ENCODE data around the gene LCE2A.
"Not testable (repeated sequence)": the region's sequence is repeated elsewhere in the genome, so short reads cannot be mapped to it uniquely, and the experiment has no call there.

Gene LCE2A, protein sequence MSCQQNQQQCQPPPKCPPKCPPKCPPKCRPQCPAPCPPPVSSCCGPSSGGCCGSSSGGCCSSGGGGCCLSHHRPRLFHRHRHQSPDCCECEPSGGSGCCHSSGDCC

DNA sequence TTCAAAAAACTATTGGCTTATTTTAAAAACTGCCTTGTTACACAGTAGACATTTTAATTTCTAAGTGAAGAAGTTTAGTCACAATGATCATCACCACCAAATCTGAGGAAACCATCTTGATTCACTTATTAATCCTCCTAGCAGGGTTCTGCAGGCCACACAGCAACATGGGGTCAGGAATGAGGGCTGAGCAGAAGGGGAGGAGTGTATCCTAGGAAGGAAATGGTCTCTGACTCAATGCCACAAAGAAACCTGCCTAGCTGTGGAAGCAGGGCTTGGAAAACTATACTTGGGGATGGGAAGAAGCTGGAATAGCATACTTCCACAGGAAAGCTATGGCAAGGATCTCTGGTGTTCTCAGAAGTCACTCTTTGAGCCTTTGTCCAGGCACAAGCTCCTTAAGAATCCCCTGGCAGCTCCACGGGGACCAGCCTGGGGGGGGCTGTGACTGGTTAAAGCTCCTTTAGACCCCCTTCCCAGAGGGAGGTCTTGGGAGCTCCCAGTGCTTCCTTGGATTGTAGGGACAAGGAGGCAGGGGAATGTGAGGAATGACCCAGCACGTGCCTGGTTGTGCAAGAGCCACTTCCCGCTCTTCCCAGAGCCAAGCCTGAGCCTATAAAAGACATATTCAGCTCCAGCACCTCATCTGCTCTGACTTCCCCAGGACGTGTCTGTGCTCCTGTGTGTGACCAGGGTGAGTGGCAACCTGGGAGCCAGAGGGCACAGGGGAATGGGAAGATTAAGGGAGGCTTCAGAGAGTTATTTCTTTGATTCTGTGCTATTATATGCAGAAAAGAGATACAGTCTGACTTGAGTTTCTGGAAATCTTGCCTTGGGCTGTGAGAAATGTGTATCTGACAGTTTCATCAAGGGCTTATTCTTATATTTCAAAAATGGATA lies at the start of gene LCE2A:
Gene LCE2A, plus strand, starts transcription at position 645 of the 900 bp plus-strand sequence. CDS start 557 bp downstream, outside the sequence.
- Histone ChIP-seq H3K9me3 (ENCODE audit: control insufficient read depth, low read depth, low read length) (peaks cover 64% of the 10 kb centered on the region), H3K27me3 (ENCODE audit: control insufficient read depth, insufficient read depth, low read length) (no peaks in the 10 kb centered on the region), H3K27ac (ENCODE audit: low read length) (no peak within 1 kb of the TSS), H3K36me3 (ENCODE audit: control insufficient read depth, low read depth, low read length) (no peaks in the 10 kb centered on the region), H3K4me1 (ENCODE audit: control insufficient read depth, low read depth, low read length) (no peaks in the 10 kb centered on the region), H3K9ac (ENCODE audit: low read length) (no peak within 1 kb of the TSS), H3K4me3 (ENCODE audit: low read length) (no peak within 1 kb of the TSS)

DNA sequence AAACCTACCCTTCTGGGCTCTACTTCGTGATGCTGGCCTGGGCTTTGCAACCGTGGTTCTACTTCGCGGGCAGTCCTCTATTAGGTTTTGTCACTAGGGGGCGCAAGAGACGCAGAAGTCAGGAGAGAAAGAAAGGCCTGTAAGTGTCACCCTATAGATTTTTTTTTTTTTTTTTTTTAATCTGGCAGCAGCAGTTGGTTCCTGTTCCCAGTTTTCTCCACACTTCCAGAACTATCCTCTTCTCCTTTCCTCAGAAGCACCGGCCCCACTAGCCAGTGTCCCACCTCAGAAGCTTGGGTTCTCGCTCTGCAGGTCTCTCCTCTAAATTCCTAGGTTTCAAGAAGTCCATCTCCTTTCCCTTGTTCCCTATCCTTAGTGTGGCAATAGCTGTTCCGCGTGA lies 44.0 kb upstream of the LCE2A start:
- no peak overlapping the region for H3K4me3 ChIP-seq (ENCODE audit: low read length)
- H3K27me3 ChIP-seq (ENCODE audit: control insufficient read depth, insufficient read depth, low read length): no peaks in the 10 kb centered on the region
- H3K36me3 ChIP-seq (ENCODE audit: control insufficient read depth, low read depth, low read length): no peaks in the 10 kb centered on the region

DNA sequence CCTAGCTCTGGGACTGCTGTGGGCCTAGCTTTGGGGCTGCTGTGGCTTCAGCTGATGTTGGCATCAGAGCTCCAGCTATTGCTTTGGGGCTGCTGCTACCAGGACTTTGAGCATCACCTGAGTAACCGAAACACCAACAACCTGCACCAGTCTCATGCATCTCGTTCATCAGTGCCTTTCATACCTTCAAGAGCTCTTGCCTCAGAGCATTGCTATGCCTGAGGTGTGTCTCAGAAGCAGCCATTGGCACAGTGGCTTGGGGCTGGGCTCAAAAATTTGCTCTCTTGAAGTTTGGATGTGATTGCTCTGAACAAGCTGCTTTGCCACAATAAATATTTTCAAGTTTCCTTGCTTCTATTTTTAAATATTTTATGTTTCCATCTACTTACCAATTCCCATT lies 41.7 kb upstream of the LCE2A start:
- Histone ChIP-seq H3K27ac (ENCODE audit: low read length) (no peak overlapping the region), H3K27me3 (ENCODE audit: control insufficient read depth, insufficient read depth, low read length) (no peaks in the 10 kb centered on the region), H3K36me3 (ENCODE audit: control insufficient read depth, low read depth, low read length) (no peaks in the 10 kb centered on the region), H3K4me3 (ENCODE audit: low read length) (no peak overlapping the region), H3K4me1 (ENCODE audit: control insufficient read depth, low read depth, low read length) (no peaks in the 10 kb centered on the region), H3K9ac (ENCODE audit: low read length) (no peak overlapping the region), H3K9me3 (ENCODE audit: control insufficient read depth, low read depth, low read length) (peaks cover 44% of the 10 kb centered on the region)

More for the DNA sequence above, 44.0 kb upstream of the LCE2A start:
- Histone ChIP-seq H3K4me1 (ENCODE audit: control insufficient read depth, low read depth, low read length) (no peaks in the 10 kb centered on the region), H3K27ac (ENCODE audit: low read length) (no peak overlapping the region), H3K9ac (ENCODE audit: low read length) (no peak overlapping the region), H3K9me3 (ENCODE audit: control insufficient read depth, low read depth, low read length) (peaks cover 50% of the 10 kb centered on the region)

DNA sequence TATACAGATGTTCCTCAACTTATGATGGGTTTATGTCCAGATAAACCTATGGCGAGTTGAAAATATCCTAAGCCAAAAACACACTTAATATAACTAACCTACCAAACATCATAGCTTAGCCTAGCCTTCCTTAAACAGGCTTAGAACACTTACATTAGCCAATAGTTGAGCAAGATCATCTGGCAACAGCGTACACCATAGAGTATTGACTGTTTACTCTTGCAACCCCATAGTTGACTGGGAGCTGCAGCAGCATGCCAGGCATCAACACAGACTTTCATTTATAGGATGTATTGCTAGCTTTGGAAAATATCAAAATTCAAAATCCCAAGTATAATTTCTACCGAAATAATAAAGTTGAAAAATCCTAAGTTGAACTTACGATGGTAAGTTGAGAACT lies 40.5 kb upstream of the LCE2A start:
- H3K9ac ChIP-seq (ENCODE audit: low read length): no peak overlapping the region
- no peaks in the 10 kb centered on the region for H3K36me3 ChIP-seq (ENCODE audit: control insufficient read depth, low read depth, low read length)
- H3K4me1 ChIP-seq (ENCODE audit: control insufficient read depth, low read depth, low read length): no peaks in the 10 kb centered on the region
- no peak overlapping the region for H3K4me3 ChIP-seq (ENCODE audit: low read length)
- H3K27me3 ChIP-seq (ENCODE audit: control insufficient read depth, insufficient read depth, low read length): no peaks in the 10 kb centered on the region
- peaks cover 40% of the 10 kb centered on the region for H3K9me3 ChIP-seq (ENCODE audit: control insufficient read depth, low read depth, low read length)
- H3K27ac ChIP-seq (ENCODE audit: low read length): no peak overlapping the region

DNA sequence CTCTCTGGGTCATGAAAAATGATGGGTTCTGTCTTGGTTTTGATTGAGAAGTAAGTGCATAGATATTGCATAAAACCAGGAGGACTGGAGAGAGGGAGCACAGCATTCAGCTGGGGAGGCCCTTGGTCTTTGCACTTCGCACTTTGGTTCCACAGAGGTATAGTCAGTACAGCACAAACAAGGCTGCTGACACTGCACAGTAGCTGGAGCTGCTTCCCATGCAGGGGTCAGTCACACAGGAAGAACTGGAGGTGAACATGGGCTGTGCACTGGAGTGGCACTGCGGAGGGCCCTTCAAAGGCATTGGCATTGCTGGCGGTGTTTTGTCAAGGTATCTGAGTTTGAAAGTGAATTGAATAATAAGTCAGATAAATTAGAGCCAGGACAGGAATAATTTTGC lies 39.5 kb upstream of the LCE2A start:
- Histone ChIP-seq H3K27me3 (ENCODE audit: control insufficient read depth, insufficient read depth, low read length) (no peaks in the 10 kb centered on the region), H3K27ac (ENCODE audit: low read length) (no peak overlapping the region), H3K4me1 (ENCODE audit: control insufficient read depth, low read depth, low read length) (no peaks in the 10 kb centered on the region), H3K4me3 (ENCODE audit: low read length) (no peak overlapping the region), H3K9ac (ENCODE audit: low read length) (no peak overlapping the region), H3K9me3 (ENCODE audit: control insufficient read depth, low read depth, low read length) (peaks cover 45% of the 10 kb centered on the region), H3K36me3 (ENCODE audit: control insufficient read depth, low read depth, low read length) (no peaks in the 10 kb centered on the region)

DNA sequence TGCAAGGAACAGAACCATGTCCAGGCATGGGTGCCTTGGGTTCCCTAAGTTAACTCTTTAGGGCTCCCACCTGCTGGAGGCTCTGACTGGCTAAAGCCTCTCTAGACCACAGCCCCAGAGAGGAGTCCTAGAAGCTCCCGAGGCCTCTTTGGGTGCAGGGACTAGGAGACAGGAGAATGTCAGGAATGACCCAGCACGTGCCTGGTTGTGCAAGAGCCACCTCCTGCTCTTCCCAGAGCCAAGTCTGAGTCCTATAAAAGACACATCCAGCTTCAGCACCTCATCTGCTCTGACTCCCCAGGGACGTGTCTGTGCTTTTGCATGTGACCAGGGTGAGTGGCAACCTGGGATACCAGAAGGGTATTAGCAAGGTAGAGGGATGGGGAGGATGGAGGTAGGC lies 35.0 kb upstream of the LCE2A start, which contains the start of gene LCE2D:
Gene LCE2D, plus strand, starts transcription at position 283 of the 400 bp plus-strand sequence. CDS start 726 bp downstream, outside the sequence.
- no peak within 1 kb of the TSS for H3K27ac ChIP-seq (ENCODE audit: low read length)
- no peak within 1 kb of the TSS for H3K4me3 ChIP-seq (ENCODE audit: low read length)
- no peak within 1 kb of the TSS for H3K9ac ChIP-seq (ENCODE audit: low read length)
- no peaks in the 10 kb centered on the region for H3K27me3 ChIP-seq (ENCODE audit: control insufficient read depth, insufficient read depth, low read length)
- peaks cover 71% of the 10 kb centered on the region for H3K9me3 ChIP-seq (ENCODE audit: control insufficient read depth, low read depth, low read length)
- no peaks in the 10 kb centered on the region for H3K36me3 ChIP-seq (ENCODE audit: control insufficient read depth, low read depth, low read length)
- H3K4me1 ChIP-seq (ENCODE audit: control insufficient read depth, low read depth, low read length): no peaks in the 10 kb centered on the region

DNA sequence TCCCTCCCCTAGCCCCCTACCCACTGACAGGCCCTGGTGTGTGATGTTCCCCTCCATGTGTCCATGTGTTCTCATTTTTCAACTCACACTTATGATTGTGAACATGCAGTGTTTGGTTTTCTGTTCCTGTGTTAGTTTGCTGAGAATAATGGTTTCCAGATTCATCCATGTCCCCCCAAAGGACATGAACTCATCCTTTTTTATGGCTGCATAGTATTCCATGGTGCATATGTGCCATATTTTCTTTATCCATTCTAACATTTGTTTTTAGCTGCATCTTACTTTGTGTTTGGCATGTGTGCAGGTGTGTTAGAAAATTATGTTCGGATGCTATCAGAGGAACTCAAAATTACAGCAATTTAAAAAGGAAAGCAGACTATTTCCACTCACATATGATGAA lies 32.0 kb upstream of the LCE2A start:
- not testable (repeated sequence) for H3K4me1 ChIP-seq (ENCODE audit: control insufficient read depth, low read depth, low read length); H3K27ac ChIP-seq (ENCODE audit: low read length); H3K36me3 ChIP-seq (ENCODE audit: control insufficient read depth, low read depth, low read length); H3K4me3 ChIP-seq (ENCODE audit: low read length); H3K27me3 ChIP-seq (ENCODE audit: control insufficient read depth, insufficient read depth, low read length); H3K9ac ChIP-seq (ENCODE audit: low read length)
- H3K9me3 ChIP-seq (ENCODE audit: control insufficient read depth, low read depth, low read length): peaks cover 84% of the 10 kb centered on the region

DNA sequence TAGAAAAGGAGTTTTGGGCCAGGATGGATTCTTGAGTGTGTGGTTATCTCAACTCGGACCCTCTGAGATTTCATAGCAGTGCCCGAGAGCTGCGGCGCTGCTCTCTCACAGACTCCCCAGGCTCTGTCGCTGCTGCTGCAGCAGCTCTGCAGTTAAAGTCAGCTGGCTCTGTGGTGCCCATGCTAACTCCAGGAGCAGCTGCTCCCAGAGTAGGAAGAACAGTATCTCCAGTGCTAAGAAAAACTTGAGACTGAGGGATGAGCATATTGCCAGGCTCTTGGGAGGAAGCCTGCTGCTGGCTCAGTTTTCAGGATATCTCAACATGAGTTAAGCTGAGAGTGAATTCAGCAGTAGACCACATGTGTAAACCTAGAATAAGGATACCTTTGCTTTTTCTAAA lies 30.5 kb upstream of the LCE2A start:
- Histone ChIP-seq H3K27ac (ENCODE audit: low read length) (no peak overlapping the region), H3K4me3 (ENCODE audit: low read length) (no peak overlapping the region), H3K4me1 (ENCODE audit: control insufficient read depth, low read depth, low read length) (no peaks in the 10 kb centered on the region), H3K36me3 (ENCODE audit: control insufficient read depth, low read depth, low read length) (no peaks in the 10 kb centered on the region), H3K9ac (ENCODE audit: low read length) (no peak overlapping the region), H3K27me3 (ENCODE audit: control insufficient read depth, insufficient read depth, low read length) (no peaks in the 10 kb centered on the region), H3K9me3 (ENCODE audit: control insufficient read depth, low read depth, low read length) (peaks cover 91% of the 10 kb centered on the region)

DNA sequence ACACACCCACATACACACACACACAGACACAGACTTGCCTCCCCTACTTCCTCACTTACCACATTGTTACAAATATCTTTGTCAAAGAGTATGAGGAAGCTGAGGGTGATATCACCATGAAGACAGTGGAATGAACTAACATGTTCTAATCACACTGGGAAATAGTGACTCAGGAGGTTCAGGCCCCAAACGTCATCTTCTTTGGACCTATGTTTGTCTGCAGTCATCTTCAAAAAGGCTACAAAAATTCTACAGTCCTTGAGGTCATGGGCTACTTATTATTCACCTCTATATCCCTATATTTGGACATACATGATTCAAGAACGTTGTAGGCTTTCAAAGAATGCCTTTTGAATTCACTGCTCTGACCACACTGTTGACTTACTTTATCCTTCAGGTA lies 25.1 kb upstream of the LCE2A start:
- Histone ChIP-seq H3K9me3 (ENCODE audit: control insufficient read depth, low read depth, low read length) (peaks cover 81% of the 10 kb centered on the region), H3K4me3 (ENCODE audit: low read length) (no peak overlapping the region), H3K4me1 (ENCODE audit: control insufficient read depth, low read depth, low read length) (no peaks in the 10 kb centered on the region), H3K27ac (ENCODE audit: low read length) (no peak overlapping the region), H3K9ac (ENCODE audit: low read length) (no peak overlapping the region), H3K36me3 (ENCODE audit: control insufficient read depth, low read depth, low read length) (no peaks in the 10 kb centered on the region), H3K27me3 (ENCODE audit: control insufficient read depth, insufficient read depth, low read length) (no peaks in the 10 kb centered on the region)

DNA sequence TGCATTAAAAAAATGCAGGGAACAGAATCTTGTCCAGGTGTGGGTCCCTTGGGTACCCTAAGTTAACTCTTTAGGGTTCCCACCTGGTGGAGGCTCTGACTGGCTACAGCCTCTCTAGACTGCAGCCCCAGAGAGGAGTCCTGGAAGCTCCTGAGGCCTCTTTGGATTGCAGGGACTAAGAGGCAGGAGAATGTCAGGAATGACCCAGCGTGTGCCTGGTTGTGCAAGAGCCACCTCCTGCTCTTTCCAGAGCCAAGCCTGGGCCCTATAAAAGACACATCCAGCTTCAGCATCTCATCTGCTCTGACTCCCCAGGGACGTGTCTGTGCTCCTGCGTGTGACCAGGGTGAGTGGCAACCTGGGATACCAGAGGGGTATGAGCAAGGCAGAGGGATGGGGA lies 23.2 kb upstream of the LCE2A start, which contains the start of gene LCE2C:
Gene LCE2C, plus strand, starts transcription at position 297 of the 400 bp plus-strand sequence. CDS start 737 bp downstream, outside the sequence.
- not testable (repeated sequence) for H3K4me3 ChIP-seq (ENCODE audit: low read length); H3K36me3 ChIP-seq (ENCODE audit: control insufficient read depth, low read depth, low read length); H3K9ac ChIP-seq (ENCODE audit: low read length); H3K27ac ChIP-seq (ENCODE audit: low read length); H3K27me3 ChIP-seq (ENCODE audit: control insufficient read depth, insufficient read depth, low read length); H3K4me1 ChIP-seq (ENCODE audit: control insufficient read depth, low read depth, low read length)
- H3K9me3 ChIP-seq (ENCODE audit: control insufficient read depth, low read depth, low read length): peaks cover 80% of the 10 kb centered on the region

DNA sequence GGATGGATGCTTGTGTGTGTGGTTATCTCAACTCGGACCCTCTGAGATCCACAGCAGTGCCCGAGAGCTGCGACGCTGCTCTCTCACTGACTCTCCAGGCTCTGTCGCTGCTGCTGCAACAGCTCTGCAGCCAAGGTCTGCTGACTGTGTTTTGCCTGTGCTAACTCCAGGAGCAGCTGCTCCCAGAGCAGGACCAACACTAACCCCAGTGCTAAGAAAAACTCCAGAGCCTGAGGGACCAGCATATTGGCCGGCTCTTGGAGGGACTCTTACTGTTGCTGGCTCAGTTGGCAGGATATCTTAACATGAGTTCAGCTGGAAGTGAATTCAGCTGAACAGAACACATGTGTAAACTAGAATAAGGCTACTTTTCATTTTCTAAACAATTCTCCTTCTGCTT lies 18.7 kb upstream of the LCE2A start:
- no peak overlapping the region for H3K4me3 ChIP-seq (ENCODE audit: low read length)
- no peaks in the 10 kb centered on the region for H3K36me3 ChIP-seq (ENCODE audit: control insufficient read depth, low read depth, low read length)
- peaks cover 75% of the 10 kb centered on the region for H3K9me3 ChIP-seq (ENCODE audit: control insufficient read depth, low read depth, low read length)
- no peaks in the 10 kb centered on the region for H3K27me3 ChIP-seq (ENCODE audit: control insufficient read depth, insufficient read depth, low read length)
- no peak overlapping the region for H3K27ac ChIP-seq (ENCODE audit: low read length)
- no peak overlapping the region for H3K9ac ChIP-seq (ENCODE audit: low read length)
- no peaks in the 10 kb centered on the region for H3K4me1 ChIP-seq (ENCODE audit: control insufficient read depth, low read depth, low read length)

DNA sequence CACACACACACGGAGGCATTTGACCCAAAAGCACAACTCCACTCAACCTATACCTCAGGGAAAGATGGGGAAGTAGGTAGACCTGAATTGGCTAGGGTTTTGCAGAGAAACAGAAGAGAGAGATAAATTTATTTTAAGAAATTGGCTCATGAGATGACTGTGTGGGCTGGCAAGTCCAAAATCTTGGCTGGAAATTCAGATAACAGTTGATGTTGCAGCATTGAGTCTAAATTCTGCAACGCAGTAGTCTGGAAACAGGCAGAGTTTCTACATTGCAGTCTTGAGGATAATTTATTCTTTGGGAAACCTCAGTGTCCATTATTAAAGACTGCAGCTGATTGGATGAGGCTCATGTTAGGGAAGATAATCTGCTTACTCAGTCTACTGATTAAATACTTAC lies 16.5 kb upstream of the LCE2A start:
- no peak overlapping the region for H3K9ac ChIP-seq (ENCODE audit: low read length)
- H3K27me3 ChIP-seq (ENCODE audit: control insufficient read depth, insufficient read depth, low read length): no peaks in the 10 kb centered on the region
- no peak overlapping the region for H3K4me3 ChIP-seq (ENCODE audit: low read length)
- H3K36me3 ChIP-seq (ENCODE audit: control insufficient read depth, low read depth, low read length): no peaks in the 10 kb centered on the region
- H3K27ac ChIP-seq (ENCODE audit: low read length): no peak overlapping the region
- H3K9me3 ChIP-seq (ENCODE audit: control insufficient read depth, low read depth, low read length): peaks cover 73% of the 10 kb centered on the region
- H3K4me1 ChIP-seq (ENCODE audit: control insufficient read depth, low read depth, low read length): no peaks in the 10 kb centered on the region

Data from iPS-18a (cell line).